ENCODE measurements around the gene SYNJ1. TPM values are rescaled to one million over a fixed set of nuclear protein-coding genes. Genes with fewer than 3 reads are reported as not detected.
"Not testable (repeated sequence)": the region's sequence is repeated elsewhere in the genome, so short reads cannot be mapped to it uniquely, and the experiment has no call there.

Gene SYNJ1
- total and polyA plus RNA-seq, 3 donors from 2014 or later = 20.9 to 22.7 (median 22.2) TPM

DNA sequence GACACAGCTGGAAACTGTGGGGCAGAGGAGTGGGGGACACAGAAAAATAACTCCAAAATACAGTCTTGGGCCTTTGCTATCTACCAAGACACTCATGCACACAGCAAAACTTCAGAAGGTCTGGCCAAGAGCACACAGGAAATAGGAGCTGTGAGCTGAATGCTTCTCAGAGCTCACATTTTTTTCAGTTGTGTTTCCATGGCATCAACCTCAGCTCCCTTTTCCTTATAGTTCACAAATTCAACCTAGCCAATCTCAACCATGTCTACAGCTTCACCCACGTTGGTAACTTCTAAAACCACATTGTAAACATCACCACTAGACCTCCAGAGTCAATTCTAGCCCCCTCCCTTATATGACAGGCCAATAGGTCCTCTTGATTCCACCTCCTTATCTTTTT is 19.6 kb upstream of the SYNJ1 start:
- H3K4me1 ChIP-seq = no peaks in the 10 kb centered on the region
- no peaks in the 10 kb centered on the region for H3K36me3 ChIP-seq (ENCODE audit: low read depth, missing control alignments)
- H3K27ac ChIP-seq = no peak overlapping the region
- no peaks in the 10 kb centered on the region for H3K9me3 ChIP-seq
- TF ChIP-seq, protein P1, sequence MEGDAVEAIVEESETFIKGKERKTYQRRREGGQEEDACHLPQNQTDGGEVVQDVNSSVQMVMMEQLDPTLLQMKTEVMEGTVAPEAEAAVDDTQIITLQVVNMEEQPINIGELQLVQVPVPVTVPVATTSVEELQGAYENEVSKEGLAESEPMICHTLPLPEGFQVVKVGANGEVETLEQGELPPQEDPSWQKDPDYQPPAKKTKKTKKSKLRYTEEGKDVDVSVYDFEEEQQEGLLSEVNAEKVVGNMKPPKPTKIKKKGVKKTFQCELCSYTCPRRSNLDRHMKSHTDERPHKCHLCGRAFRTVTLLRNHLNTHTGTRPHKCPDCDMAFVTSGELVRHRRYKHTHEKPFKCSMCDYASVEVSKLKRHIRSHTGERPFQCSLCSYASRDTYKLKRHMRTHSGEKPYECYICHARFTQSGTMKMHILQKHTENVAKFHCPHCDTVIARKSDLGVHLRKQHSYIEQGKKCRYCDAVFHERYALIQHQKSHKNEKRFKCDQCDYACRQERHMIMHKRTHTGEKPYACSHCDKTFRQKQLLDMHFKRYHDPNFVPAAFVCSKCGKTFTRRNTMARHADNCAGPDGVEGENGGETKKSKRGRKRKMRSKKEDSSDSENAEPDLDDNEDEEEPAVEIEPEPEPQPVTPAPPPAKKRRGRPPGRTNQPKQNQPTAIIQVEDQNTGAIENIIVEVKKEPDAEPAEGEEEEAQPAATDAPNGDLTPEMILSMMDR (IDR thresholded peaks at IDR 0.05) = no peak
- TF ChIP-seq POLR2A (IDR thresholded peaks at IDR 0.05) = no peak
- intact Hi-C loops (cut with DNase I; ENCODE audit: low total_unique reads) = no loop called here
- no peak overlapping the region for H3K4me3 ChIP-seq
- no peak for DNase-seq
- 75 to 86% methylated on average over 1 of the region's 1 CpG for WGBS, 2 donors
- no peaks in the 10 kb centered on the region for H3K27me3 ChIP-seq

DNA sequence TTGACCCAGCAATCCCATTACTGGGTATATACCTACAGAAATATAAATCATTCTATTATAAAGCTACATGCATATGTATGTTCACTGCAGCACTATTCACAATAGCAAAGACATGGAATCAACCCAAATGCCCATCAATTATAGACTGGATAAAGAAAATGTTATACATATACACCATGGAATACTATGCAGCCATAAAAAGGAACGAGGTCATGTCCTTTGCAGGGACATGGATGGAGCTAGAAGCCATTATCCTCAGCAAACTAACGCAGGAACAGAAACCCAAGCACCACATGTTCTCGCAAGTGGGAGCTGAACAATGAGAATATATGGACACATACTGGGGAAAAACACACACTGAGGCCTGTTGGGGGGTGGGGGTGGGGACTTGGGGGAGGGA is 18.9 kb upstream of the SYNJ1 start:
- H3K36me3 ChIP-seq (ENCODE audit: low read depth, missing control alignments); H3K4me3 ChIP-seq: not testable (repeated sequence)

DNA sequence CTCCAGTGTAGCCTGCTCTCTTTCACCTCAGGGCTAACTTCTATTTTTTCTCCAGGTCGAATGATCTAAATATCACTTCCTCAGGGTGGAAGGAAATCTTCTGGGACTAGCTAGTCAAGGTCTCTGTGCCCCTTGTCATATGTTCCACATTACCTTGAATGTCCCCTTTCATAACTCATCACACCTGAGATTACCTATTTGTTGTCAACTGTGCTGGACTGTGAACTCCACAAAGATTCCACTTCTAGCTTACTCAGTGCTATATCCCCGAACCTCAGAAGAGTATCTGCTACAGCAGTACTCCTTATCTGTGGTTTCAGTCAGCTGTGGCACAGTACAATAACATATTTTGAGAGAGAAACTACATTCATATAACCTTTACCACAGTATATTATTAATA is 14.6 kb upstream of the SYNJ1 start:
- H3K4me1 ChIP-seq = no peaks in the 10 kb centered on the region
- H3K36me3 ChIP-seq (ENCODE audit: low read depth, missing control alignments) = no peaks in the 10 kb centered on the region
- TF ChIP-seq, protein P1 (IDR thresholded peaks at IDR 0.05) = no peak
- TF ChIP-seq POLR2A (IDR thresholded peaks at IDR 0.05) = no peak
- no peaks in the 10 kb centered on the region for H3K27me3 ChIP-seq
- H3K4me3 ChIP-seq = no peak overlapping the region
- intact Hi-C loops (cut with DNase I; ENCODE audit: low total_unique reads) = no loop called here
- H3K9me3 ChIP-seq = no peaks in the 10 kb centered on the region
- DNase-seq = no peak
- no peak overlapping the region for H3K27ac ChIP-seq
- 88 to 89% methylated on average over 2 of the region's 2 CpGs for WGBS, 2 donors

More for the DNA sequence above, 18.9 kb upstream of the SYNJ1 start:
- 93 to 96% methylated on average over 3 of the region's 3 CpGs for WGBS, 2 donors
- H3K4me1 ChIP-seq; H3K27me3 ChIP-seq; intact Hi-C loops (cut with DNase I; ENCODE audit: low total_unique reads); H3K27ac ChIP-seq; DNase-seq; H3K9me3 ChIP-seq: not testable (repeated sequence)

DNA sequence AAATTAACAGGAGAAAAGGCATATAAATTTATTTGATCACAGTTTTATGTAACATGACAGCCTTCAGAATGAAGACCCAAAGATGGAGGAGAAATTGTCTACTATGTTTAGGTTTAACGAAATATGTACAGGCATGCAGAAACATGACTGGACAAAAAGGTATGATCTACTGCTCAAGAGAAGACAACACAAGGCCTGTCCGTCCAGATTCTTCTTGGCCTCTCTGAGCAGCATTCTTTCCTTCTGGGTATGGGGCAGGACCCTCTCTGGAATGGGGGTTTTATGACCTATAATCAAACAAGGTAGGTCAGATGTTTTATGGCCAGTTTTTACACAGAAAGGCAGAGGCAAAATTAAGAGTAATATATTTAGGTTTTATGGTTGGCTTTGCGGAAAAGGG is 13.5 kb upstream of the SYNJ1 start:
- WGBS, 2 donors = 83 to 93% methylated on average over 3 of the region's 3 CpGs
- no peaks in the 10 kb centered on the region for H3K36me3 ChIP-seq (ENCODE audit: low read depth, missing control alignments)
- H3K27ac ChIP-seq = no peak overlapping the region
- H3K4me1 ChIP-seq = no peaks in the 10 kb centered on the region
- no peaks in the 10 kb centered on the region for H3K27me3 ChIP-seq
- H3K9me3 ChIP-seq = no peaks in the 10 kb centered on the region
- TF ChIP-seq, protein P1 (IDR thresholded peaks at IDR 0.05) = no peak
- TF ChIP-seq POLR2A (IDR thresholded peaks at IDR 0.05) = no peak
- H3K4me3 ChIP-seq = no peak overlapping the region
- no peak for DNase-seq
- intact Hi-C loops (cut with DNase I; ENCODE audit: low total_unique reads) = no loop called here

DNA sequence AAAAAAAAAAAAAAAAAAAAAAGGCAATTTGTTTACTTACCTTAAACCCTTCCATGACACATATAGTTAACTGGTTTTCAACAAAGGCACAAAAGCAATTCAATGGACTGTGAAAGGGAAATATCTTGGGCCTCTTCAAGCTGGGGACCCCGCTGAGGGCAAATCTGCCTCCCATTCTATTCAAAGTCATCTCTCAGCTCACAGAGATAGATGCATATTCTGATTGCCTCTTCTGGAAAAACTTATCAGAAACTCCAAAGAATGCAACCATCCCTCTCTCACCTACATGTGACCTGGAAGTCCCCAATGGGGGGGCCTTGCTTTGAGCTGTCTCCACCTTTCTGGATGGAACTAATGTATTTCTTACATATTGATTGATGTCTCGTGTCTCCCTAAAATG is 12.1 kb upstream of the SYNJ1 start:
- no peak overlapping the region for H3K27ac ChIP-seq
- 92 to 99% methylated on average over 2 of the region's 2 CpGs for WGBS, 2 donors
- DNase-seq = no peak
- H3K4me3 ChIP-seq = no peak overlapping the region
- no peaks in the 10 kb centered on the region for H3K36me3 ChIP-seq (ENCODE audit: low read depth, missing control alignments)
- intact Hi-C loops (cut with DNase I; ENCODE audit: low total_unique reads) = no loop called here
- H3K9me3 ChIP-seq = no peaks in the 10 kb centered on the region
- H3K27me3 ChIP-seq = no peaks in the 10 kb centered on the region
- H3K4me1 ChIP-seq = no peaks in the 10 kb centered on the region
- no peak for TF ChIP-seq POLR2A (IDR thresholded peaks at IDR 0.05)
- TF ChIP-seq, protein P1 (IDR thresholded peaks at IDR 0.05) = no peak

DNA sequence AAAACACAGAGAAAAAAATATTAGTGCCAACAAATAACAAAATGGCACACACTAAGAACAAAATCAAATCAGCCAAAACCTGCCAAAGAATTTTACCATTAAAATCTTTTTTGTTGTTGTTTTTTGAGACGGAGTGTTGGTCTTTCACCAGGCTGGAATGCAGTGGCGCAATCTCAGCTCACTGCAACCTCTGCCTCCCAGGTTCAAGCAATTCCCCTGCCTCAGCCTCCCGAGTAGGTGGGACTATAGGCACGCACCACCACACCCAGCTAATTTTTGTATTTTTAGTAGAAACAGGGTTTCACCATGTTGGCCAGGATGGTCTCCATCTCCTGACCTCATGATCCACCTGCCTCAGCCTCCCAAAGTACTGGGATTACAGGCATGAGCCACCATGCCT is 8.3 kb upstream of the SYNJ1 start:
- H3K27me3 ChIP-seq; H3K4me1 ChIP-seq; H3K27ac ChIP-seq; H3K4me3 ChIP-seq; H3K9me3 ChIP-seq; H3K36me3 ChIP-seq (ENCODE audit: low read depth, missing control alignments); intact Hi-C loops (cut with DNase I; ENCODE audit: low total_unique reads); DNase-seq: not testable (repeated sequence)
- 91% methylated on average over 4 of the region's 4 CpGs for WGBS, 2 donors
